Naive thymus-derived CD4-positive, alpha-beta T cell (primary cell): Measurements from ENCODE around the gene TM9SF3. TPM values are rescaled to one million over a fixed set of nuclear protein-coding genes. Genes with fewer than 3 reads are reported as not detected.

Experiments used
- ATAC-seq: fragments of 150-1000 bp; cut with Tn5 transposase; 2 replicates; pipeline ENCODE4 v1.10.0; 2021; ENCODE audit warnings: mild to moderate bottlenecking, moderate library complexity
- CTCF ChIA-PET: fragments of 350-600 bp; sonication (Branson Sonifier 250); formaldehyde crosslinking; loops from one replicate; lab custom pipeline; 2021; ENCODE audit warnings: antibody characterized with exemption; lab: Charles Lee
- POLR2A ChIA-PET: fragments of 350-600 bp; sonication (Branson Sonifier 250); formaldehyde crosslinking; loops from one replicate; lab custom pipeline; 2021; ENCODE audit warnings: antibody characterized with exemption, inconsistent platforms; lab: Charles Lee
- DNase-seq, 9 donors: peaks; one replicate each; pipeline versions ENCODE4 v3.0.0 to v3.0.0-alpha.2; 2020 to 2022; ENCODE audit warnings: mixed read lengths in 1 of 9
- H3K27ac ChIP-seq: one replicate; pipeline ENCODE4 v1.7.0; 2013; ENCODE audit warnings: mild to moderate bottlenecking, low read depth, low read length, moderate library complexity
- H3K27me3 ChIP-seq, 2 donors: one replicate each; pipeline ENCODE4 v1.7.0; 2013; ENCODE audit warnings: low read length in 2 of 2, mild to moderate bottlenecking in 2 of 2, moderate library complexity in 2 of 2; ENCODE audit not compliant: control insufficient read depth in 2 of 2, insufficient read depth in 2 of 2
- H3K36me3 ChIP-seq, 3 experiments: 1 replicate in 2 of 3; 2 replicates in 1 of 3; pipeline ENCODE4 v1.7.0; 2013; ENCODE audit warnings: low read length in 3 of 3, mild to moderate bottlenecking in 3 of 3, moderate library complexity in 1 of 3; ENCODE audit not compliant: insufficient read depth in 3 of 3, control insufficient read depth in 2 of 3
- H3K4me1 ChIP-seq, 2 donors: one replicate each; pipeline ENCODE4 v1.7.0; 2013; ENCODE audit warnings: low read length in 2 of 2, mild to moderate bottlenecking in 2 of 2, moderate library complexity in 1 of 2; ENCODE audit not compliant: control insufficient read depth in 2 of 2, insufficient read depth in 2 of 2
- H3K4me3 ChIP-seq: 2 replicates; pipeline ENCODE4 v1.7.0; 2013; ENCODE audit warnings: mild to moderate bottlenecking, low read length
- H3K9me3 ChIP-seq, 3 experiments: 1 replicate in 2 of 3; 2 replicates in 1 of 3; pipeline ENCODE4 v1.7.0; 2013; ENCODE audit warnings: low read length in 3 of 3; ENCODE audit not compliant: control insufficient read depth in 2 of 3
- H3K27ac Mint-ChIP-seq, 9 donors: one replicate each; pipeline ENCODE4 v1.8.0; 2020 to 2022; ENCODE audit warnings: mixed read lengths in 9 of 9, mild to moderate bottlenecking in 8 of 9, moderate library complexity in 5 of 9, inconsistent platforms in 2 of 9
- H3K27me3 Mint-ChIP-seq, 5 donors: one replicate each; pipeline ENCODE4 v1.8.0; 2021 to 2022; ENCODE audit warnings: mixed read lengths in 5 of 5, mild to moderate bottlenecking in 1 of 5
- H3K36me3 Mint-ChIP-seq, 5 donors: one replicate each; pipeline ENCODE4 v1.8.0; 2020 to 2022; ENCODE audit warnings: mixed read lengths in 5 of 5, mild to moderate bottlenecking in 3 of 5, inconsistent platforms in 1 of 5
- H3K4me1 Mint-ChIP-seq, 7 donors: one replicate each; pipeline ENCODE4 v1.8.0; 2020 to 2022; ENCODE audit warnings: mixed read lengths in 7 of 7, mild to moderate bottlenecking in 3 of 7, inconsistent platforms in 1 of 7
- H3K4me3 Mint-ChIP-seq, 10 donors: one replicate each; pipeline ENCODE4 v1.8.0; 2020 to 2022; ENCODE audit warnings: mild to moderate bottlenecking in 10 of 10, mixed read lengths in 10 of 10, moderate library complexity in 6 of 10, inconsistent platforms in 2 of 10
- H3K9me3 Mint-ChIP-seq, 11 donors: one replicate each; pipeline ENCODE4 v1.8.0; 2020 to 2022; ENCODE audit warnings: mixed read lengths in 11 of 11, mild to moderate bottlenecking in 4 of 11, inconsistent platforms in 1 of 11, moderate library complexity in 1 of 11
- intact Hi-C, 2 donors: fragments of 100-400 bp; cut with micrococcal nuclease; formaldehyde crosslinking; loops; one replicate each; pipeline ENCODE4 v1.15.1; 2023
- polyA plus RNA-seq, 2 donors: library from polyadenylated mRNA; unstranded; fragments of 300-500 nt; fragmentation: Illumina TruSeq; gene quantifications; one replicate each; pipeline ENCODE4 v1.2.3, GENCODE V29; 2021
- total RNA-seq, 6 experiments: library from RNA in 5 of 6; stranded (reverse) in 5 of 6; gene quantifications; 1 replicate in 5 of 6; 2 replicates in 1 of 6; pipeline ENCODE4 v1.2.3 and lab custom pipeline; 2021 to 2026

TM9SF3 gene
- total and polyA plus RNA-seq, 7 experiments from 2014 or later = 56.8 to 94.0 (median 80.5) TPM

GRCh38 chr10:96495544-96495943 lies 91.3 kb downstream of the TM9SF3 start:
- no peak overlapping the region for H3K27ac Mint-ChIP-seq
- no peak overlapping the region for H3K4me3 Mint-ChIP-seq
- no peaks in the 10 kb centered on the region for H3K4me1 ChIP-seq
- ATAC-seq (no peak), DNase-seq (no peak)
- H3K36me3 Mint-ChIP-seq = no peaks in the 10 kb centered on the region
- H3K27me3 Mint-ChIP-seq = peaks cover 0 to 17% (median 9%) of the 10 kb centered on the region in 5 donors
- no peak overlapping the region for H3K4me3 ChIP-seq
- no peaks in the 10 kb centered on the region for H3K9me3 Mint-ChIP-seq
- no peaks in the 10 kb centered on the region for H3K27me3 ChIP-seq
- POLR2A ChIA-PET = no interaction called here
- no peak overlapping the region for H3K27ac ChIP-seq
- CTCF ChIA-PET = no interaction called here
- intact Hi-C loops = no loop called here
- no peaks in the 10 kb centered on the region for H3K9me3 ChIP-seq
- no peaks in the 10 kb centered on the region for H3K36me3 ChIP-seq
- H3K4me1 Mint-ChIP-seq = no peaks in the 10 kb centered on the region

GRCh38 chr10:96494694-96495093 lies 92.1 kb downstream of the TM9SF3 start:
- no peaks in the 10 kb centered on the region for H3K4me1 ChIP-seq
- H3K4me3 ChIP-seq = no peak overlapping the region
- no peaks in the 10 kb centered on the region for H3K27me3 ChIP-seq
- H3K27ac ChIP-seq = no peak overlapping the region
- Mint-ChIP-seq H3K4me1 (no peaks in the 10 kb centered on the region), H3K27me3 (peaks cover 0 to 17% (median 9%) of the 10 kb centered on the region in 5 donors), H3K36me3 (no peaks in the 10 kb centered on the region), H3K27ac (no peak overlapping the region), H3K9me3 (no peaks in the 10 kb centered on the region), H3K4me3 (no peak overlapping the region)
- ATAC-seq (no peak), DNase-seq (no peak)
- intact Hi-C loops = no loop called here
- ChIA-PET CTCF (no interaction called here), POLR2A (no interaction called here)
- no peaks in the 10 kb centered on the region for H3K9me3 ChIP-seq
- H3K36me3 ChIP-seq = no peaks in the 10 kb centered on the region

GRCh38 chr10:96493871-96494525 lies 92.8 kb downstream of the TM9SF3 start:
- ChIA-PET CTCF (no interaction called here), POLR2A (no interaction called here)
- H3K4me3 ChIP-seq = no peak overlapping the region
- no peak overlapping the region for H3K27ac Mint-ChIP-seq
- no peaks in the 10 kb centered on the region for H3K27me3 ChIP-seq
- peaks cover 4 to 17% (median 9%) of the 10 kb centered on the region in 5 donors for H3K27me3 Mint-ChIP-seq
- no peak overlapping the region for H3K27ac ChIP-seq
- no peaks in the 10 kb centered on the region for H3K9me3 ChIP-seq
- intact Hi-C loops = no loop called here
- no peaks in the 10 kb centered on the region for H3K4me1 ChIP-seq
- ATAC-seq = no peak
- H3K9me3 Mint-ChIP-seq = no peaks in the 10 kb centered on the region
- no peak for DNase-seq
- H3K36me3 ChIP-seq = no peaks in the 10 kb centered on the region
- H3K4me3 Mint-ChIP-seq = no peak overlapping the region
- H3K36me3 Mint-ChIP-seq = no peaks in the 10 kb centered on the region
- no peaks in the 10 kb centered on the region for H3K4me1 Mint-ChIP-seq

GRCh38 chr10:96493254-96493653 lies 93.6 kb downstream of the TM9SF3 start:
- intact Hi-C loops = no loop called here
- Mint-ChIP-seq H3K9me3 (no peaks in the 10 kb centered on the region), H3K4me1 (no peaks in the 10 kb centered on the region), H3K36me3 (no peaks in the 10 kb centered on the region), H3K27ac (no peak overlapping the region), H3K27me3 (peaks cover 4 to 17% (median 8%) of the 10 kb centered on the region in 5 donors), H3K4me3 (no peak overlapping the region)
- POLR2A ChIA-PET = no interaction called here
- no peaks in the 10 kb centered on the region for H3K4me1 ChIP-seq
- no peak for DNase-seq
- H3K36me3 ChIP-seq = no peaks in the 10 kb centered on the region
- CTCF ChIA-PET = no interaction called here
- H3K27me3 ChIP-seq = no peaks in the 10 kb centered on the region
- no peak for ATAC-seq
- no peak overlapping the region for H3K27ac ChIP-seq
- no peaks in the 10 kb centered on the region for H3K9me3 ChIP-seq
- H3K4me3 ChIP-seq = no peak overlapping the region

- peaks cover 0 to 13% (median 12%) of the 10 kb centered on the region in 5 donors for H3K27me3 Mint-ChIP-seq
- no peaks in the 10 kb centered on the region for H3K36me3 Mint-ChIP-seq
- H3K27ac Mint-ChIP-seq = no peak overlapping the region
- no peak overlapping the region for H3K4me3 ChIP-seq
- POLR2A ChIA-PET = interaction anchor here (0.6 kb wide), 1 partner anchor 420 kb away, joined by 4 read pairs; no protein-coding TSS in a partner anchor
- no peak overlapping the region for H3K4me3 Mint-ChIP-seq
- no peaks in the 10 kb centered on the region for H3K27me3 ChIP-seq
- ATAC-seq (no peak), DNase-seq (no peak)
- H3K27ac ChIP-seq = no peak overlapping the region
- no peaks in the 10 kb centered on the region for H3K4me1 Mint-ChIP-seq
- no peaks in the 10 kb centered on the region for H3K36me3 ChIP-seq
- intact Hi-C loops = no loop called here
- no peaks in the 10 kb centered on the region for H3K9me3 Mint-ChIP-seq
- H3K9me3 ChIP-seq = no peaks in the 10 kb centered on the region
- no peaks in the 10 kb centered on the region for H3K4me1 ChIP-seq
- CTCF ChIA-PET = no interaction called here
Measured at GRCh38 chr10:96491303-96491702, 95.5 kb downstream of the TM9SF3 start.

- H3K36me3 Mint-ChIP-seq = no peaks in the 10 kb centered on the region
- peaks cover 0 to 3% of the 10 kb centered on the region in 2 donors for H3K27me3 ChIP-seq
- no peaks in the 10 kb centered on the region for H3K9me3 ChIP-seq
- POLR2A ChIA-PET = no interaction called here
- H3K4me3 ChIP-seq = no peak overlapping the region
- H3K27me3 Mint-ChIP-seq = peaks cover 4 to 22% (median 13%) of the 10 kb centered on the region in 5 donors
- CTCF ChIA-PET = no interaction called here
- H3K36me3 ChIP-seq = no peaks in the 10 kb centered on the region
- no peaks in the 10 kb centered on the region for H3K9me3 Mint-ChIP-seq
- H3K4me1 Mint-ChIP-seq = no peaks in the 10 kb centered on the region
- intact Hi-C loops = no loop called here
- ATAC-seq = no peak
- no peak overlapping the region for H3K4me3 Mint-ChIP-seq
- H3K27ac ChIP-seq = no peak overlapping the region
- H3K4me1 ChIP-seq = no peaks in the 10 kb centered on the region
- DNase-seq = no peak
- no peak overlapping the region for H3K27ac Mint-ChIP-seq
Measured at GRCh38 chr10:96488161-96488935, 98.5 kb downstream of the TM9SF3 start.
